CD4-positive, alpha-beta T cell treated with Interleukin-12 subunit alpha and Interleukin-12 subunit beta, for 1 hour (primary cell): ENCODE data around the gene TM9SF2.

ENCODE experiments used
- DNase-seq: peaks from one replicate; pipeline ENCODE4 v3.0.0-alpha.2; 2020

TM9SF2 gene

GRCh38 chr13:99580500-99581268, 79.4 kb downstream of the TM9SF2 start:
- no peak for DNase-seq

- DNase-seq, result no peak
Observed at GRCh38 chr13:99582511-99582910, 81.2 kb downstream of the TM9SF2 start.

GRCh38 chr13:99585609-99586008, 84.3 kb downstream of the TM9SF2 start:
- no peak for DNase-seq

GRCh38 chr13:99587021-99587420, 85.7 kb downstream of the TM9SF2 start:
- no peak for DNase-seq

- DNase-seq, result no peak
Observed at GRCh38 chr13:99587893-99588606, 86.8 kb downstream of the TM9SF2 start.

GRCh38 chr13:99589575-99589974, 88.3 kb downstream of the TM9SF2 start:
- DNase-seq, result no peak

GRCh38 chr13:99590519-99591011, 89.3 kb downstream of the TM9SF2 start:
- DNase-seq, result no peak

GRCh38 chr13:99596180-99596579, 94.9 kb downstream of the TM9SF2 start:
- no peak for DNase-seq

GRCh38 chr13:99600318-99600717, 99.0 kb downstream of the TM9SF2 start:
- DNase-seq, result no peak

- peak; percentile 42 for DNase-seq
Observed at GRCh38 chr13:99601535-99601934, 100.3 kb downstream of the TM9SF2 start.

- no peak for DNase-seq
Observed at GRCh38 chr13:99604636-99605035, 103.4 kb downstream of the TM9SF2 start.

GRCh38 chr13:99605420-99606323, 104.4 kb downstream of the TM9SF2 start:
- DNase-seq, result peak; percentile 63

GRCh38 chr13:99606324-99607066, 105.2 kb downstream of the TM9SF2 start, which contains the start of gene CLYBL:
Gene CLYBL, plus strand, starts transcription at chr13:99606690.
- DNase-seq, result peak; percentile 94

- no peak for DNase-seq
Observed at GRCh38 chr13:99608345-99608744, 107.1 kb downstream of the TM9SF2 start.

- DNase-seq, result no peak
Observed at GRCh38 chr13:99610702-99611289, 109.5 kb downstream of the TM9SF2 start.
